Measurements from ENCODE around the gene FMO1.

DNA sequence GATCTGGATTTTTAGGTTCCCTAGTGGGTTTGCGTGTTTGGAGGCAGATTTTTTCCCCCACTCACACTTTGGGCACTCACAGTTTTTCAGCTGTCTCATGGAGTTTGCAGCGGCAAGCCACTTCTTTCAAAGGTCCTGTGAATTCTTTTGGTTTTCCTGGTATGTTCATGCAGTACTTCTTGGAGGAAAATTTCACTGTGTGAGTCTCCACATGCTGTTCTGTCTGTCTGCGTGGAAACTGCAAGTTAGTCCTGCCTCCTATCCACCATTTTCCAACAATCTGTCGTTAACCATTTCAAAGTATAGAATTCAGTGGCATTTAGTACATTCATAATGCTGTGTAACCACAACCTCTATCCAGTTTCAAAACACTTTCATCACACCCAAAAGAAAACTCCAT lies 793 bp upstream of the FMO1 start:
- no peak for TF ChIP-seq CTCF (IDR thresholded peaks at IDR 0.05; ENCODE audit: borderline replicate concordance, extremely low read depth, low read length, poor library complexity, severe bottlenecking)
- TF ChIP-seq EZH2 (IDR thresholded peaks at IDR 0.05; ENCODE audit: borderline replicate concordance, low read depth, low read length, severe bottlenecking): no peak
